Activated naive CD4-positive, alpha-beta T cell treated with anti-CD3 and anti-CD28 coated beads, Interleukin-2, amount 10 ng/mL, durations not matched to agents 7 days and 5 days (primary cell): ENCODE results near the gene IPPK.
"Not testable (repeated sequence)": the region's sequence is repeated elsewhere in the genome, so short reads cannot be mapped to it uniquely, and the experiment has no call there.

Experiments
- CTCF ChIA-PET: fragments of 350-600 bp; sonication (Branson Sonifier 250); formaldehyde crosslinking; loops from one replicate; lab custom pipeline; 2021; ENCODE audit warnings: antibody characterized with exemption; lab: Charles Lee
- DNase-seq: peaks from one replicate; pipeline ENCODE4 v3.0.0-alpha.2; 2020
- H3K27ac Mint-ChIP-seq: one replicate; pipeline ENCODE4 v1.8.0; 2021; ENCODE audit warnings: mild to moderate bottlenecking, moderate library complexity, mixed read lengths
- H3K27me3 Mint-ChIP-seq: one replicate; pipeline ENCODE4 v1.8.0; 2021; ENCODE audit warnings: mild to moderate bottlenecking, mixed read lengths
- H3K36me3 Mint-ChIP-seq: one replicate; pipeline ENCODE4 v1.8.0; 2021; ENCODE audit warnings: mixed read lengths
- H3K4me1 Mint-ChIP-seq: one replicate; pipeline ENCODE4 v1.8.0; 2021; ENCODE audit warnings: mixed read lengths
- H3K4me3 Mint-ChIP-seq: one replicate; pipeline ENCODE4 v1.8.0; 2021; ENCODE audit warnings: mild to moderate bottlenecking, moderate library complexity, mixed read lengths
- H3K9me3 Mint-ChIP-seq: one replicate; pipeline ENCODE4 v1.8.0; 2021; ENCODE audit warnings: mixed read lengths

IPPK gene

GRCh38 chr9:92603100-92603499, 66.8 kb downstream of the IPPK start:
- peaks cover 10% of the 10 kb centered on the region for H3K36me3 Mint-ChIP-seq
- peaks cover 15% of the 10 kb centered on the region for H3K9me3 Mint-ChIP-seq
- no peaks in the 10 kb centered on the region for H3K4me1 Mint-ChIP-seq
- H3K4me3 Mint-ChIP-seq = no peak overlapping the region
- CTCF ChIA-PET = no interaction called here
- no peak for DNase-seq
- H3K27me3 Mint-ChIP-seq = no peaks in the 10 kb centered on the region
- no peak overlapping the region for H3K27ac Mint-ChIP-seq

- CTCF ChIA-PET = no interaction called here
- no peaks in the 10 kb centered on the region for H3K27me3 Mint-ChIP-seq
- no peaks in the 10 kb centered on the region for H3K4me1 Mint-ChIP-seq
- no peak overlapping the region for H3K27ac Mint-ChIP-seq
- no peak for DNase-seq
- H3K4me3 Mint-ChIP-seq = no peak overlapping the region
- H3K36me3 Mint-ChIP-seq = peaks cover 10% of the 10 kb centered on the region
- peaks cover 15% of the 10 kb centered on the region for H3K9me3 Mint-ChIP-seq
These were observed 67.5 kb downstream of the IPPK start for GRCh38 chr9:92602413-92602812.

- Mint-ChIP-seq H3K9me3 (peaks cover 15% of the 10 kb centered on the region), H3K27me3 (no peaks in the 10 kb centered on the region), H3K27ac (no peak overlapping the region), H3K4me1 (no peaks in the 10 kb centered on the region), H3K4me3 (no peak overlapping the region), H3K36me3 (peaks cover 10% of the 10 kb centered on the region)
- CTCF ChIA-PET = no interaction called here
- DNase-seq = no peak
These were observed 68.5 kb downstream of the IPPK start for GRCh38 chr9:92601451-92601850.

- Mint-ChIP-seq H3K4me3 (no peak overlapping the region), H3K36me3 (peaks cover 10% of the 10 kb centered on the region), H3K4me1 (no peaks in the 10 kb centered on the region), H3K27ac (no peak overlapping the region), H3K27me3 (no peaks in the 10 kb centered on the region), H3K9me3 (peaks cover 15% of the 10 kb centered on the region)
- DNase-seq = no peak
- CTCF ChIA-PET = interaction anchor here (0.5 kb wide), 1 partner anchor 1080 kb away, joined by 3 read pairs; no protein-coding TSS in a partner anchor
These were observed 69.3 kb downstream of the IPPK start for GRCh38 chr9:92600462-92601261.

- Mint-ChIP-seq H3K36me3 (peaks cover 7% of the 10 kb centered on the region), H3K9me3 (peaks cover 13% of the 10 kb centered on the region), H3K27me3 (no peaks in the 10 kb centered on the region), H3K27ac (no peak overlapping the region), H3K4me3 (no peak overlapping the region), H3K4me1 (no peaks in the 10 kb centered on the region)
- DNase-seq = no peak
- CTCF ChIA-PET = interaction anchor here (0.5 kb wide), 1 partner anchor 1079 kb away, joined by 3 read pairs; no protein-coding TSS in a partner anchor
These were observed 69.9 kb downstream of the IPPK start for GRCh38 chr9:92599938-92600461.

GRCh38 chr9:92598382-92598781, 71.5 kb downstream of the IPPK start:
- H3K27me3 Mint-ChIP-seq = no peaks in the 10 kb centered on the region
- H3K4me3 Mint-ChIP-seq = no peak overlapping the region
- peaks cover 3% of the 10 kb centered on the region for H3K9me3 Mint-ChIP-seq
- CTCF ChIA-PET = no interaction called here
- H3K36me3 Mint-ChIP-seq = no peaks in the 10 kb centered on the region
- H3K27ac Mint-ChIP-seq = no peak overlapping the region
- no peaks in the 10 kb centered on the region for H3K4me1 Mint-ChIP-seq
- DNase-seq = no peak

- no peaks in the 10 kb centered on the region for H3K27me3 Mint-ChIP-seq
- no peak overlapping the region for H3K27ac Mint-ChIP-seq
- H3K4me3 Mint-ChIP-seq = no peak overlapping the region
- H3K36me3 Mint-ChIP-seq = no peaks in the 10 kb centered on the region
- DNase-seq = no peak
- CTCF ChIA-PET = no interaction called here
- no peaks in the 10 kb centered on the region for H3K9me3 Mint-ChIP-seq
- H3K4me1 Mint-ChIP-seq = no peaks in the 10 kb centered on the region
These were observed 74.0 kb downstream of the IPPK start for GRCh38 chr9:92595930-92596329.

DNA sequence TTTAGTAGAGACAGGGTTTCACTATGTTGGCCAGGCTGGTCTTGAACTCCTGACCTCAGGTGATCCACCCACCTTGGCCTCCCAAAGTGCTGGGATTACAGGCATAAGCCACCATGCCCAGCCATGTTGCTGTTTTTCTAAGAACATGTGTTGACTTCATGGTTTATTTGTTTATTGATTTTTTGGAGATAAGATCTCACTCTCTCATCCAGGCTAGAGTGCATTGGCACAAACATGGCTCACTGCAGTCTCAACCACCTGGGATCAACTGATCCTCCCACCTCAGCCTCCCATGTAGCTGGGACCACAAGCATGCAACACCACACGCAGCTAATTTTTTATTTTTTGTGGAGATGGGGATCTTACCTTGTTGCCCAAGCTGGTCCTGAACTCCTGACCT, 74.9 kb downstream of the IPPK start:
- H3K4me3 Mint-ChIP-seq, H3K9me3 Mint-ChIP-seq, H3K36me3 Mint-ChIP-seq, DNase-seq, H3K27ac Mint-ChIP-seq, H3K27me3 Mint-ChIP-seq, H3K4me1 Mint-ChIP-seq: not testable (repeated sequence)
- CTCF ChIA-PET = interaction anchor here (0.6 kb wide), 1 partner anchor 444 kb away, joined by 4 read pairs; no protein-coding TSS in a partner anchor

- no peaks in the 10 kb centered on the region for H3K4me1 Mint-ChIP-seq
- DNase-seq = no peak
- no peaks in the 10 kb centered on the region for H3K9me3 Mint-ChIP-seq
- H3K27ac Mint-ChIP-seq = no peak overlapping the region
- no peaks in the 10 kb centered on the region for H3K27me3 Mint-ChIP-seq
- no peak overlapping the region for H3K4me3 Mint-ChIP-seq
- CTCF ChIA-PET = no interaction called here
- H3K36me3 Mint-ChIP-seq = no peaks in the 10 kb centered on the region
These were observed 76.7 kb downstream of the IPPK start for GRCh38 chr9:92592946-92593861.

DNA sequence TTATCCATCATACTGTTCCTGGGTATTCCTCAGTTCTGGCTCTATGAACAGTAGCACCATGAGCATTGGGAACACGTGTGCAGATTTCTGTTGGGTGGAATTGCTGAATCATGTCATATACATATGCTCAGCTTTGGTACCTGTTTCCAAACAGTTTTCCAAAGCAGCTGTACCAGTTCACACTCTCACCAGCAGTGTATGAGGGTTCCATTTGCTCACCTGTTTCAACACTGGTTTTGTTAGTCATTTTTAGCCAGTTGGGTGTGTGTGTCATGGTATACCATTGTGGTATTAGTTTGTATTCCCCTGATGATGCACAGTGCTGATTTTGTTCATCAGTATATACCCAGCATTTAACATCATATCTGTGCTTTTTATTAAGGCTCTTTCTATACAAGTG, 77.4 kb downstream of the IPPK start:
- Mint-ChIP-seq H3K27ac (no peak overlapping the region), H3K9me3 (no peaks in the 10 kb centered on the region), H3K27me3 (no peaks in the 10 kb centered on the region), H3K4me3 (no peak overlapping the region), H3K4me1 (no peaks in the 10 kb centered on the region), H3K36me3 (no peaks in the 10 kb centered on the region)
- CTCF ChIA-PET = no interaction called here
- DNase-seq = no peak

DNA sequence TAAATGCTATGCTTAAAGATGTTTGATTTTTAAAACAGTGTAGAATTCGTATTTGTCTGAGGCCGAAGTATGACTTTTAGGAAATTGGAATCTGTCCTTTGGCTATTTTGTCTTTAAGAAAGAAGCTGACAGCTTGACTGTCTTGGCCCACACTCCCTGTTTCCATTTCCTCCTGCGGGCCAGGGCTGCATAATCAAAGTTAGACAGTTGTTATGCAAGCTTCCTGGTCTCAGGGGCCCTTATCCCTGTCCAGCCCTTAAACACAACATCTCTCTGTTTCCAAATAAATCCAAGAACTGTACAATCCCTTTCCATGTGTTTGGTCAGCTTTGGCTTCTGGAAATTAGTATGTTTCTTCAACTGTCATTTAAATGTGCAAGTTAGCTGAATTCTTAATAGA, 79.6 kb downstream of the IPPK start:
- DNase-seq = no peak
- CTCF ChIA-PET = no interaction called here
- Mint-ChIP-seq H3K4me3 (no peak overlapping the region), H3K27ac (no peak overlapping the region), H3K9me3 (peaks cover 4% of the 10 kb centered on the region), H3K36me3 (peaks cover 4% of the 10 kb centered on the region), H3K27me3 (no peaks in the 10 kb centered on the region), H3K4me1 (no peaks in the 10 kb centered on the region)

- Mint-ChIP-seq H3K36me3 (peaks cover 4% of the 10 kb centered on the region), H3K4me3 (no peak overlapping the region), H3K27me3 (no peaks in the 10 kb centered on the region), H3K4me1 (no peaks in the 10 kb centered on the region), H3K27ac (no peak overlapping the region), H3K9me3 (peaks cover 4% of the 10 kb centered on the region)
- no peak for DNase-seq
- CTCF ChIA-PET = interaction anchor here (0.7 kb wide), 1 partner anchor 516 kb away, joined by 3 read pairs; no protein-coding TSS in a partner anchor
These were observed 80.0 kb downstream of the IPPK start for GRCh38 chr9:92589923-92590322.

DNA sequence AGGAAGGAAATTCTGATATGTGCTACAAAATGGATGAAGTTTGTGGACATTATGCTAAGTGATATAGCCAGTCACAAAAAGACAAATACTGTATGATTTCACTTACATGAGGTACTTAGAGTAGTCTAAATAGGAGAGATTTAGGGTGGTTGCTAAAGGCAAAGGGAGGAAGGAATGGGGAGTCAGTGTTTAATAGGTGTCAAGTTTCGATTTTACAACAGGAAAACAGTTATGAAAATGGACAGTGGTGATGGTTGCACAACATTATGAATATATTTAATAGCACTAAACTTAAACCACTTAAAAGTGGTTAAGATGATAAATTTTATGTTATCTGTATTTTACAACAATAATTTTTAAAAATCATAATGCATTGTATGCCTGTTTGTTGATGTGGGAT, 93.8 kb downstream of the IPPK start:
- CTCF ChIA-PET = no interaction called here
- H3K4me1 Mint-ChIP-seq = no peaks in the 10 kb centered on the region

GRCh38 chr9:92573612-92574011, 96.3 kb downstream of the IPPK start:
- DNase-seq, H3K36me3 Mint-ChIP-seq, CTCF ChIA-PET, H3K9me3 Mint-ChIP-seq, H3K4me3 Mint-ChIP-seq, H3K27ac Mint-ChIP-seq, H3K27me3 Mint-ChIP-seq, H3K4me1 Mint-ChIP-seq: not testable (repeated sequence)

More for the DNA sequence above, 93.8 kb downstream of the IPPK start:
- Mint-ChIP-seq H3K36me3 (peaks cover 1% of the 10 kb centered on the region), H3K4me3 (no peak overlapping the region), H3K27ac (no peak overlapping the region), H3K9me3 (peaks cover 3% of the 10 kb centered on the region), H3K27me3 (no peaks in the 10 kb centered on the region)
- DNase-seq = no peak
